IMR-90 (cell line): ENCODE results near the gene STIM1. TPM values are rescaled to one million over a fixed set of nuclear protein-coding genes. Genes with fewer than 3 reads are reported as not detected.

Source experiments
- ATAC-seq: fragments of 200-7000 bp; cut with Tn5 transposase; 2 replicates; pipeline ENCODE4 v1.9.1; 2020; ENCODE audit warnings: low read depth, mild to moderate bottlenecking, moderate library complexity
- BruUV-seq: library from RNA; stranded (reverse); fragments of 400-500 nt; replicated peaks from 2 replicates; lab custom pipeline; 2021; lab: Mats Ljungman, UMichigan
- CTCF ChIA-PET: fragments of 300-600 bp; formaldehyde crosslinking; extraction: SDS; loops from one replicate; lab custom pipeline; 2021; ENCODE audit warnings: antibody characterized with exemption; lab: Yijun Ruan, JAX
- POLR2A ChIA-PET: fragments of 300-600 bp; sonication (Branson Sonifier 250); formaldehyde crosslinking; loops from one replicate; lab custom pipeline; 2022; ENCODE audit warnings: antibody characterized with exemption; ENCODE audit not compliant: unreplicated experiment; lab: Charles Lee
- DNase-seq: peaks from one replicate; pipeline ENCODE4 v3.0.0; 2013
- H2AFZ ChIP-seq: replicated peaks from 2 replicates; pipeline ENCODE3; 2013; ENCODE audit warnings: low read length, mild to moderate bottlenecking; ENCODE audit not compliant: poor library complexity
- H2AK5ac ChIP-seq: 2 replicates; pipeline ENCODE4 v1.6.1; 2013; ENCODE audit warnings: low read depth, low read length, inconsistent platforms
- H2AK9ac ChIP-seq: replicated peaks from 2 replicates; pipeline ENCODE3; 2013; ENCODE audit warnings: mild to moderate bottlenecking, low read depth, low read length, moderate library complexity; ENCODE audit not compliant: poor library complexity
- H2BK120ac ChIP-seq: 2 replicates; pipeline ENCODE4 v1.6.1; 2013; ENCODE audit warnings: low read depth, low read length, inconsistent platforms
- H2BK15ac ChIP-seq: 3 replicates; pipeline ENCODE4 v1.6.1; 2013; ENCODE audit warnings: low read depth, low read length, inconsistent platforms
- H2BK20ac ChIP-seq: 2 replicates; pipeline ENCODE4 v1.6.1; 2013; ENCODE audit warnings: low read depth, mild to moderate bottlenecking, inconsistent platforms, low read length, moderate library complexity
- H2BK5ac ChIP-seq: 2 replicates; pipeline ENCODE4 v1.6.1; 2013; ENCODE audit warnings: mild to moderate bottlenecking, low read depth, low read length, inconsistent platforms; ENCODE audit not compliant: poor library complexity, severe bottlenecking
- H3K14ac ChIP-seq: replicated peaks from 2 replicates; pipeline ENCODE4 v1.6.1; 2013; ENCODE audit warnings: low read depth, low read length, inconsistent platforms
- H3K18ac ChIP-seq: 2 replicates; pipeline ENCODE4 v1.6.1; 2013; ENCODE audit warnings: low read depth, low read length, control low read depth
- H3K23ac ChIP-seq: 2 replicates; pipeline ENCODE4 v1.6.1; 2013; ENCODE audit warnings: low read depth, low read length, inconsistent platforms
- H3K27ac ChIP-seq: 2 replicates; pipeline ENCODE4 v1.5.1; 2013; ENCODE audit warnings: mild to moderate bottlenecking, control low read depth, low read length; ENCODE audit not compliant: insufficient read depth
- H3K27me3 ChIP-seq: 2 replicates; pipeline ENCODE4 v1.6.1; 2013; ENCODE audit warnings: low read length; ENCODE audit not compliant: control insufficient read depth, insufficient read depth
- H3K36me3 ChIP-seq: 2 replicates; pipeline ENCODE4 v1.6.1; 2013; ENCODE audit warnings: low read length, mixed read lengths; ENCODE audit not compliant: control insufficient read depth, insufficient read depth
- H3K4ac ChIP-seq: 2 replicates; pipeline ENCODE4 v1.6.1; 2013; ENCODE audit warnings: low read depth, low read length, inconsistent platforms
- H3K4me1 ChIP-seq: 2 replicates; pipeline ENCODE4 v1.6.1; 2013; ENCODE audit warnings: low read length, mixed read lengths; ENCODE audit not compliant: control insufficient read depth, insufficient read depth
- H3K4me2 ChIP-seq: 2 replicates; pipeline ENCODE4 v1.6.1; 2013; ENCODE audit warnings: low read depth, mild to moderate bottlenecking, control low read depth, low read length, moderate library complexity
- H3K4me3 ChIP-seq: 2 replicates; pipeline ENCODE4 v1.5.1; 2013; ENCODE audit warnings: low read depth, mild to moderate bottlenecking, control low read depth, low read length, moderate library complexity; ENCODE audit not compliant: insufficient read depth
- H3K56ac ChIP-seq: 2 replicates; pipeline ENCODE4 v1.6.1; 2013; ENCODE audit warnings: low read length, inconsistent platforms; ENCODE audit not compliant: insufficient read depth; ENCODE audit errors: extremely low read depth
- H3K79me1 ChIP-seq, 2 experiments: 2 replicates each; pipeline ENCODE4 v1.6.1; 2013; ENCODE audit warnings: low read length in 2 of 2, inconsistent platforms in 1 of 2, low read depth in 1 of 2
- H3K9ac ChIP-seq: 2 replicates; pipeline ENCODE4 v1.6.1; 2013; ENCODE audit warnings: low read depth, low read length, control low read depth
- H3K9me1 ChIP-seq: 2 replicates; pipeline ENCODE4 v1.6.1; 2013; ENCODE audit warnings: low read length, inconsistent platforms; ENCODE audit not compliant: insufficient read depth
- H3K9me3 ChIP-seq: 2 replicates; pipeline ENCODE4 v1.6.1; 2013; ENCODE audit warnings: low read length; ENCODE audit not compliant: control insufficient read depth, insufficient read depth
- H4K20me1 ChIP-seq: 2 replicates; pipeline ENCODE4 v1.6.1; 2013; ENCODE audit warnings: low read length, inconsistent platforms; ENCODE audit not compliant: insufficient read depth
- H4K5ac ChIP-seq: 2 replicates; pipeline ENCODE4 v1.6.1; 2013; ENCODE audit warnings: mild to moderate bottlenecking, low read depth, low read length, control low read depth
- H4K8ac ChIP-seq, 2 experiments: 2 replicates each; pipeline ENCODE4 v1.6.1; 2013; ENCODE audit warnings: low read depth in 2 of 2, low read length in 2 of 2, control low read depth in 1 of 2, inconsistent platforms in 1 of 2
- H4K91ac ChIP-seq: 2 replicates; pipeline ENCODE4 v1.6.1; 2013; ENCODE audit warnings: low read depth, low read length, inconsistent platforms; ENCODE audit not compliant: insufficient read depth
- BHLHE40 ChIP-seq: fragments of 150-350 bp; IDR thresholded peaks from 2 replicates; pipeline ENCODE4 v1.6.1; 2016; ENCODE audit warnings: mild to moderate bottlenecking, low read depth, low read length
- CEBPB ChIP-seq: IDR thresholded peaks from 2 replicates; pipeline ENCODE4 v1.6.1; 2012; ENCODE audit warnings: low read depth, low read length, improper control_type of control experiment
- CHD1 ChIP-seq: IDR thresholded peaks from 2 replicates; pipeline ENCODE4 v1.6.1; 2012; ENCODE audit warnings: low read depth, low read length, improper control_type of control experiment
- FOS ChIP-seq: fragments of 150-350 bp; IDR thresholded peaks from 2 replicates; pipeline ENCODE4 v1.6.1; 2016; ENCODE audit warnings: low read depth, low read length
- MAFK ChIP-seq: IDR thresholded peaks from 2 replicates; pipeline ENCODE4 v1.6.1; 2012; ENCODE audit warnings: low read depth, low read length, improper control_type of control experiment
- MAZ ChIP-seq: IDR thresholded peaks from 2 replicates; pipeline ENCODE4 v1.6.1; 2012; ENCODE audit warnings: low read depth, mild to moderate bottlenecking, low read length, improper control_type of control experiment, moderate library complexity, borderline replicate concordance
- MXI1 ChIP-seq: IDR thresholded peaks from 2 replicates; pipeline ENCODE4 v1.6.1; 2012; ENCODE audit warnings: low read depth, mild to moderate bottlenecking, low read length, moderate library complexity, borderline replicate concordance
- NFE2L2 ChIP-seq: fragments of 150-350 bp; IDR thresholded peaks from 2 replicates; pipeline ENCODE4 v1.6.1; 2016; ENCODE audit warnings: low read depth, mild to moderate bottlenecking, low read length
- POLR2A ChIP-seq: IDR thresholded peaks from 2 replicates; pipeline ENCODE4 v1.6.1; 2012; ENCODE audit warnings: mild to moderate bottlenecking, low read depth, low read length
- RAD21 ChIP-seq: IDR thresholded peaks from 2 replicates; pipeline ENCODE4 v1.6.1; 2012; ENCODE audit warnings: low read length, improper control_type of control experiment
- RCOR1 ChIP-seq: IDR thresholded peaks from 2 replicates; pipeline ENCODE4 v1.6.1; 2012; ENCODE audit warnings: mild to moderate bottlenecking, low read length, improper control_type of control experiment; ENCODE audit not compliant: insufficient replicate concordance
- RFX5 ChIP-seq: IDR thresholded peaks from 2 replicates; pipeline ENCODE4 v1.8.0; 2012; ENCODE audit warnings: low read depth, mild to moderate bottlenecking, low read length, moderate library complexity
- SMC3 ChIP-seq: fragments of 150-350 bp; IDR thresholded peaks from 2 replicates; pipeline ENCODE4 v1.6.1; 2016; ENCODE audit warnings: low read depth, mild to moderate bottlenecking, antibody characterized with exemption, low read length, moderate library complexity
- WGBS, 2 experiments: methylation state at CpG; one replicate each; pipeline versions ENCODE4 v1.1.5 to v1.1.7; 2013; ENCODE audit warnings: missing lambda C conversion rate in 2 of 2; ENCODE audit not compliant: insufficient read length in 1 of 2; ENCODE audit errors: extremely low coverage in 2 of 2; 5-methylcytosine and 5-hydroxymethylcytosine counted together
- dilution Hi-C: fragments of 300-500 bp; cut with HindIII; formaldehyde crosslinking; loops from one replicate; pipeline ENCODE4 v1.14.3; 2018; ENCODE audit warnings: low sequenced_read_pairs; ENCODE audit not compliant: unreplicated experiment
- in situ Hi-C: fragments of 300-500 bp; cut with MboI; formaldehyde crosslinking; loops from 3 replicates; pipeline ENCODE4 v1.14.3; 2019; ENCODE audit warnings: low sequenced_read_pairs, inconsistent platforms, mixed read lengths
- intact Hi-C: fragments of 100-400 bp; cut with micrococcal nuclease; formaldehyde crosslinking; loops from 2 replicates; pipeline ENCODE4 v1.10.0; 2022
- polyA plus RNA-seq, 3 experiments: library from polyadenylated mRNA; depleted of rRNA; stranded (reverse); fragments of >200 nt; gene quantifications; 2 replicates each; pipeline ENCODE4 v1.2.3, GENCODE V29; 2012; ENCODE audit warnings: low replicate concordance in 1 of 3
- total RNA-seq: library from RNA; depleted of rRNA; stranded (reverse); fragments of >200 nt; gene quantifications from 2 replicates; pipeline ENCODE4 v1.2.3, GENCODE V29; 2012
- TF ChIP-seq, protein P1 (sequence below): fragments of 150-350 bp; IDR thresholded peaks from 2 replicates; pipeline ENCODE4 v1.6.1; 2016; ENCODE audit warnings: low read depth, mild to moderate bottlenecking, low read length, moderate library complexity, borderline replicate concordance
- TF ChIP-seq, protein P2 (sequence below): conservative IDR thresholded peaks from 2 replicates; pipeline ENCODE4 v1.5.1; 2012; ENCODE audit warnings: mild to moderate bottlenecking, low read depth, low read length, improper control_type of control experiment
- TF ChIP-seq, protein P3 (sequence below): fragments of 150-350 bp; IDR thresholded peaks from 2 replicates; pipeline ENCODE4 v1.6.1; 2017; ENCODE audit warnings: mild to moderate bottlenecking, antibody characterized with exemption, low read length, low read depth

The STIM1 gene
- total and polyA plus RNA-seq, 2 of the 4 experiments (the other 2 are of a cell fraction) = 17.9 to 23.0 TPM

DNA sequence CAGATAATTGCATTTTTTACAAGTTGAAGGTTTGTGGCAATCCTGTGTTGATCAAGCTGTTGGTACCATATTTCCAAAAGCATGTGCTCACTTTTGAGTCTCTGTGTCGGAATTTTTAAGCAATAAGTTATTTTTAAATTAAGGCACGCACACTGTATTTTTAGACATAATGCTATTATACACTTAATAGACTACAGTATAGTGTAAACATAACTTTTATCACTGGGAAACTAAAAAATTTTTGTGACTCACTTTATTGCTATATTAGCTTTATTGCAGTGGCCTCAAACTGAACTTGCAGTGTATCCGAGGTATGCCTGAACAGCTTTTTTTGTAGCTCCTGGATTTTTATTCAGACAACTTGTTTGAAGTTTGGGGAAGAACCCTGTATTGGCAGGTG is 207.9 kb downstream of the STIM1 start:
- in situ Hi-C loops (no loop called here), dilution Hi-C loops (no loop called here), intact Hi-C loops (no loop called here)
- Histone ChIP-seq H3K9ac (no peak overlapping the region), H2AK5ac (no peak overlapping the region), H3K23ac (no peak overlapping the region), H3K79me1 (no peaks in the 10 kb centered on the region), H3K27me3 (no peaks in the 10 kb centered on the region), H3K4me1 (no peaks in the 10 kb centered on the region; the same call in 1 of the 2 replicates), H3K9me3 (no peaks in the 10 kb centered on the region), H2BK120ac (no peak overlapping the region), H4K20me1 (no peaks in the 10 kb centered on the region), H3K56ac (no peak overlapping the region), H2BK5ac (no peak overlapping the region), H4K5ac (no peak overlapping the region), H4K91ac (no peak overlapping the region), H3K18ac (no peak overlapping the region), H2AFZ (no peak overlapping the region), H2BK15ac (no peak overlapping the region), H3K36me3 (peaks cover 8% of the 10 kb centered on the region), H3K4me2 (no peak overlapping the region; the same call in 1 of the 2 replicates), H3K27ac (no peak overlapping the region), H3K14ac (no peak overlapping the region), H3K4ac (no peak overlapping the region), H2BK20ac (no peak overlapping the region), H3K4me3 (no peak overlapping the region), H3K9me1 (peaks cover 7% of the 10 kb centered on the region), H2AK9ac (no peak overlapping the region), H4K8ac (no peak overlapping the region)
- CTCF ChIA-PET = interaction anchor here (1.4 to 3.0 kb wide), 3 partner anchors 10 to 222 kb away, joined by 4 to 8 read pairs (median 6); partner anchors contain the start of gene STIM1
- ATAC-seq (peak; percentile 46), DNase-seq (peak; percentile 38)
- TF ChIP-seq, protein P1, sequence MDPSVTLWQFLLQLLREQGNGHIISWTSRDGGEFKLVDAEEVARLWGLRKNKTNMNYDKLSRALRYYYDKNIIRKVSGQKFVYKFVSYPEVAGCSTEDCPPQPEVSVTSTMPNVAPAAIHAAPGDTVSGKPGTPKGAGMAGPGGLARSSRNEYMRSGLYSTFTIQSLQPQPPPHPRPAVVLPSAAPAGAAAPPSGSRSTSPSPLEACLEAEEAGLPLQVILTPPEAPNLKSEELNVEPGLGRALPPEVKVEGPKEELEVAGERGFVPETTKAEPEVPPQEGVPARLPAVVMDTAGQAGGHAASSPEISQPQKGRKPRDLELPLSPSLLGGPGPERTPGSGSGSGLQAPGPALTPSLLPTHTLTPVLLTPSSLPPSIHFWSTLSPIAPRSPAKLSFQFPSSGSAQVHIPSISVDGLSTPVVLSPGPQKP = no peak
- TF ChIP-seq MAZ = no peak
- no peak for TF ChIP-seq NFE2L2
- no peak for TF ChIP-seq MAFK
- no peak for TF ChIP-seq RCOR1
- TF ChIP-seq CEBPB = no peak
- TF ChIP-seq, protein P2, sequence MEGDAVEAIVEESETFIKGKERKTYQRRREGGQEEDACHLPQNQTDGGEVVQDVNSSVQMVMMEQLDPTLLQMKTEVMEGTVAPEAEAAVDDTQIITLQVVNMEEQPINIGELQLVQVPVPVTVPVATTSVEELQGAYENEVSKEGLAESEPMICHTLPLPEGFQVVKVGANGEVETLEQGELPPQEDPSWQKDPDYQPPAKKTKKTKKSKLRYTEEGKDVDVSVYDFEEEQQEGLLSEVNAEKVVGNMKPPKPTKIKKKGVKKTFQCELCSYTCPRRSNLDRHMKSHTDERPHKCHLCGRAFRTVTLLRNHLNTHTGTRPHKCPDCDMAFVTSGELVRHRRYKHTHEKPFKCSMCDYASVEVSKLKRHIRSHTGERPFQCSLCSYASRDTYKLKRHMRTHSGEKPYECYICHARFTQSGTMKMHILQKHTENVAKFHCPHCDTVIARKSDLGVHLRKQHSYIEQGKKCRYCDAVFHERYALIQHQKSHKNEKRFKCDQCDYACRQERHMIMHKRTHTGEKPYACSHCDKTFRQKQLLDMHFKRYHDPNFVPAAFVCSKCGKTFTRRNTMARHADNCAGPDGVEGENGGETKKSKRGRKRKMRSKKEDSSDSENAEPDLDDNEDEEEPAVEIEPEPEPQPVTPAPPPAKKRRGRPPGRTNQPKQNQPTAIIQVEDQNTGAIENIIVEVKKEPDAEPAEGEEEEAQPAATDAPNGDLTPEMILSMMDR = no peak
- no peak for TF ChIP-seq CHD1
- no peak for TF ChIP-seq BHLHE40
- TF ChIP-seq FOS = no peak
- no peak for TF ChIP-seq RAD21
- TF ChIP-seq, protein P3, sequence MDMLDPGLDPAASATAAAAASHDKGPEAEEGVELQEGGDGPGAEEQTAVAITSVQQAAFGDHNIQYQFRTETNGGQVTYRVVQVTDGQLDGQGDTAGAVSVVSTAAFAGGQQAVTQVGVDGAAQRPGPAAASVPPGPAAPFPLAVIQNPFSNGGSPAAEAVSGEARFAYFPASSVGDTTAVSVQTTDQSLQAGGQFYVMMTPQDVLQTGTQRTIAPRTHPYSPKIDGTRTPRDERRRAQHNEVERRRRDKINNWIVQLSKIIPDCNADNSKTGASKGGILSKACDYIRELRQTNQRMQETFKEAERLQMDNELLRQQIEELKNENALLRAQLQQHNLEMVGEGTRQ = no peak
- no peak for TF ChIP-seq MXI1
- no peak for TF ChIP-seq POLR2A
- TF ChIP-seq RFX5 = no peak
- no peak for TF ChIP-seq SMC3
- BruUV-seq = no TSS peak
- POLR2A ChIA-PET = no interaction called here
- no CpG with 5 or more reads among the region's 3 CpGs for WGBS, 2 experiments
